H1 (cell line): ENCODE measurements around the gene UBR7. TPM values are rescaled to one million over a fixed set of nuclear protein-coding genes. Genes with fewer than 3 reads are reported as not detected.

Experiments used
- ASH2L ChIP-seq: fragments of 200-600, 300-600 bp; sonication (generic); IDR thresholded peaks from one replicate; pipeline ENCODE4 v1.7.1; 2017; ENCODE audit warnings: low read length
- EP300 ChIP-seq, 2 experiments: IDR thresholded peaks; 1 replicate in 1 of 2; 2 replicates in 1 of 2; pipeline ENCODE4 v1.6.1; 2011 to 2012; ENCODE audit warnings: low read depth in 2 of 2, low read length in 2 of 2, mild to moderate bottlenecking in 2 of 2, borderline replicate concordance in 1 of 2, inconsistent platforms in 1 of 2, moderate library complexity in 1 of 2
- NANOG ChIP-seq: IDR thresholded peaks from 2 replicates; pipeline ENCODE4 v1.6.1; 2011; ENCODE audit warnings: low read length, low read depth, mild to moderate bottlenecking, inconsistent platforms; ENCODE audit not compliant: insufficient read depth, poor library complexity, severe bottlenecking
- PHF8 ChIP-seq: fragments of 200-600 bp; sonication (generic); conservative IDR thresholded peaks from 2 replicates; pipeline ENCODE4 v1.7.1; 2012; ENCODE audit warnings: low read depth, mild to moderate bottlenecking, inconsistent platforms, low read length, moderate library complexity
- SAP30 ChIP-seq: fragments of 300-600 bp; sonication (generic); IDR thresholded peaks from 2 replicates; pipeline ENCODE4 v1.7.1; 2012; ENCODE audit warnings: low read length, moderate library complexity, mild to moderate bottlenecking, inconsistent platforms; ENCODE audit not compliant: insufficient read depth, insufficient replicate concordance
- SP1 ChIP-seq: IDR thresholded peaks from 2 replicates; pipeline ENCODE4 v1.6.1; 2011; ENCODE audit warnings: low read depth, low read length
- polyA plus RNA-seq, 7 experiments: library from polyadenylated mRNA; depleted of rRNA in 3 of 7; stranded (reverse) in 5 of 7; unstranded in 2 of 7; fragments of >200 nt in 5 of 7; fragments of 200-250 nt in 2 of 7; gene quantifications; 1 replicate in 5 of 7; 2 replicates in 1 of 7; 4 replicates in 1 of 7; pipeline versions ENCODE4 v1.2.1 to v1.2.3, GENCODE V29; 2011 to 2013; ENCODE audit warnings: missing spikeins in 2 of 7, mixed read lengths in 2 of 7
- total RNA-seq: library from RNA; stranded (reverse); fragmentation: NEBNext Ultra II Directional; extraction: Animal tissue kit (Norgen Biotek cat#: 25700); gene quantifications from 2 replicates; pipeline ENCODE4 v1.2.1, GENCODE V29; 2021

The UBR7 gene
- total and polyA plus RNA-seq, 2 of the 8 experiments (the other 6 are each of a cell fraction or from before 2014, with no cell fraction given): 20.1 to 28.4 TPM

GRCh38 chr14:93207468-93208308 is 632 bp downstream of the UBR7 start (continued):
- TF ChIP-seq NANOG (no peak), EP300 (IDR thresholded peaks at IDR 0.05; ENCODE audit: borderline replicate concordance in 1 of 2, low read depth in 2 of 2, low read length in 2 of 2) (no peak), PHF8 (peak; percentile 15; the same call in 1 of the 2 replicates), ASH2L (peak; percentile 13), SP1 (no peak), SAP30 (peak; percentile 16)
